Hematopoietic multipotent progenitor cell (in vitro differentiated cells): ENCODE results near the gene PTGDR. TPM values are rescaled to one million over a fixed set of nuclear protein-coding genes. Genes with fewer than 3 reads are reported as not detected.

Source experiments
- DNase-seq, 3 donors: peaks; one replicate each; pipeline ENCODE4 v3.0.0-alpha.2; 2011 to 2015; ENCODE audit warnings: low read depth in 2 of 3, low spot score in 2 of 3
- total RNA-seq: library from RNA; depleted of rRNA; stranded (reverse); fragments of >200 nt; gene quantifications from one replicate; pipeline ENCODE4 v1.2.3, GENCODE V29; 2012

PTGDR gene
- total RNA-seq, 1 donor: 0.27 TPM

DNA sequence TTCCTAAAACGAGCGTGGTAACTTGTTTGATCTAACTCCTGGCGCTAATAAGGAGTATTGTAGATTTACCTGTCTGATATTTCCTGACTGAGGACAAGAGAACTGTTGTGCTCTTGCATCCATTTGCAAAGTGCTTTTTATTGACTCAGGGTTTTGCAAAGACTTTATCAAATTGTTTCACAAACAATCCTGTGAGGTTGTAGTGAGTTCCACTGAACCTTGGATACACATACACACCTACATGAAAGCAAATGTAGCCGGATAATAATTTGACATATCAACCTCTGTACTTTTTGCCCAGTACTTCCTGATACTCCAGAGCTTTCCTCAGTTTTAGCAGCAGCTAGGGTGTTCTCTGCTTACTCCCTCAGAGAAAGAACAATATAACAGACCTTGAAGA lies 39.9 kb downstream of the PTGDR start:
- DNase-seq: no peak

DNA sequence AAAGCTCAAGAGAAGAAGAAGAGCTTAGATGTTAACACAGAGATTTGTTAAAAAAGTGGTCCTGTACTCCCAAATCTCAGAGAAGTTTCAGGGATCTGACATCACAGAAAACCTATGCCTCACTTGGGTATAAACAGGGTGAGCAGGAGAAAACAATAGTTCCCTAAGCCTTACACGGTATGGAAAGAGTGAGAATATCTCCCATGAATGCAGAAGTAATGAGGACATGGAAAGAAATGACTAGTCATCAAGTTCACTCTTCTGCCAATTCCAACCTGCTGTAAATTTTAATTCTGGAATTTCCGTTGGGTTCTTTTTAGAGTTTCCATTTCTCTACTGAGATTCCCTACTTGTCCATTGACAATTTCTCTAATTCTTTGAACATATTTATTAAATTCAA lies 40.4 kb downstream of the PTGDR start:
- DNase-seq: peak in 1 of 3 donors; percentile 21

DNA sequence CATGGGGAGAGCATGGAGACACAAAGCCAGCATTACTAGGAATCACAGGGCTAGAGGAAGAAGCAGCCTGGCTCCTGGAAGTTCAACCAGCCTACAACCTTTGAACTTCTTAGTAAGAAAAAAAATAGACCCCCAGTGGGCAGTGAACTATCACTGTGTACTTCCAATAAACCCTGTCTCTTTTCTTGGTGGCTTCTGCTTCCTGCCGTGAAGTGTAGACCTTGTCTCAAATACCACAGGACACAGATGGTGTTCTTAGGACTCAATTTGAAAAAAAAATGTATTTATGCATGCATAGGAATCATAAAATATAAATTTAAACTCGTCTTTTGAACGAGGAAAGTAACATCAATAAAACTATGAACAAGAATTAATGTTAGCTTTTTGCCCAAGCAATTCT lies 43.0 kb downstream of the PTGDR start:
- DNase-seq: peak in 1 of 3 donors; percentile 83

DNA sequence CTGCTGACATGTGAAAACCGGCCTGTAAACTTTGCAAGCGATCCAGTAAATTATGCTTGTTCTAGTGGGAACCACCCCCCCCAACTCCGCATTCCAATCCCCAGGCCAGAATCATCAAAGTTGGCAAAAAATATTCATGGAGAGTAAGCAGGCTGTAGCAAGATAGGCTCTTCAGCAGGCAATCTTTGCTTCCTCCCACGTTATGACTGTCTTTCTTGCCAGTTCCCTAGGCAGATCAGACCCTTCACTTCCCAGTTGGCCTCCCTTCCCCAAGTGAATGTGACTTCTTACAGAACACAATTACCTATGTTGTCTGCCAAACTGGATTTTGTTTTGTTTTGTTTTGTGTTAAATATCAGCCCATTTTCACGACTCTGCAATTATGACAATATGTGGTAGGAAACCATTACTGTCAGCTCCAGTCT lies 45.4 kb downstream of the PTGDR start:
- no peak for DNase-seq

DNA sequence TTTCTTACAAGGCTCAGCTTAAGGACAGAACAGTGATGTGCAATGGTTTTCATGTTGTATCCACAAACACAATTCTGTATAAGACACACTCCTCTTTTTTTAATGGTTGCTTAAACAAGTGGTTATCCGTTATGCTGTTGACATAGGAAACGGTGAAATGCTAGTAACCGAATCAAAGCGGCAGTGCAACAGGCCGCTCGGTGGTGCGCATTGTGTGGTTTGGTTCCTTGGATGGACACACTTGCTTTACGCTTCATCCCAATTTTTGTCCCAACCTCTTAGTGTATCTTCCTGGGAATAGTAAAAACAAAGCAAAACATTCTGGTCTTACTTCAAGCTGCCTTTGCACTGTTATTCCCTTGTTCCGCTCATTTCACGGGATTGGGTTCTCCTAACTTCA lies 46.0 kb downstream of the PTGDR start:
- peak in 1 of 3 donors; percentile 26 for DNase-seq

DNA sequence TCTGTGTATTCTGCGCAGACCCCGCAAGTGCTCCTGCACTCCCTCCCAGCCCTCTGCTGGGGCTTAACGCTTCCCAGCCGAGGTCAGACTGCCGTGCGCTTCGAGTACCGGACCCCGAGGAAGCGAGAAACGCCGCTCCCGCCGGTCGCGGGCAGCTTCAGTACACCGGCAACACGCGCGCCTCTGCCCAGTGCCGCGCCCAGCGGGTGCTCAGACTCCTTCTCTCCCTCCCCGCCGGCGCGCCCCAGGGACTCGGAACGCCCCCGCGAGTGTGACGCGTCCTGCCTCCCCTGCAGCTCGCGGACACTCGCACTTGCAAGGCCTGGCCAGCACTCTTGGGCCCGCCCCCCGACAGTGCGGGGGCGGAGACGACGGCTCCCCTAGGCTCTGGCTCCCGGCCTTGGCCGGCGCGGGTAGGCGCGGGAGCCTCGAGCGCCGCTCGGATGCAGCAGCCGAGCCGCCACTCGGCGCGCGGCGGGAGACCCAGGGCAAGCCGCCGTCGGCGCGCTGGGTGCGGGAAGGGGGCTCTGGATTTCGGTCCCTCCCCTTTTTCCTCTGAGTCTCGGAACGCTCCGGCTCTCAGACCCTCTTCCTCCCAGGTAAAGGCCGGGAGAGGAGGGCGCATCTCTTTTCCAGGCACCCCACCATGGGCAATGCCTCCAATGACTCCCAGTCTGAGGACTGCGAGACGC lies 46.6 kb downstream of the PTGDR start, which contains the start of gene PTGER2:
TSS of gene PTGER2 (plus strand) at position 410 of the 692 bp plus-strand sequence. CDS start at position 647, 237 bp downstream.
- peak in 2 of 3 donors; percentile 81 to 91 for DNase-seq

DNA sequence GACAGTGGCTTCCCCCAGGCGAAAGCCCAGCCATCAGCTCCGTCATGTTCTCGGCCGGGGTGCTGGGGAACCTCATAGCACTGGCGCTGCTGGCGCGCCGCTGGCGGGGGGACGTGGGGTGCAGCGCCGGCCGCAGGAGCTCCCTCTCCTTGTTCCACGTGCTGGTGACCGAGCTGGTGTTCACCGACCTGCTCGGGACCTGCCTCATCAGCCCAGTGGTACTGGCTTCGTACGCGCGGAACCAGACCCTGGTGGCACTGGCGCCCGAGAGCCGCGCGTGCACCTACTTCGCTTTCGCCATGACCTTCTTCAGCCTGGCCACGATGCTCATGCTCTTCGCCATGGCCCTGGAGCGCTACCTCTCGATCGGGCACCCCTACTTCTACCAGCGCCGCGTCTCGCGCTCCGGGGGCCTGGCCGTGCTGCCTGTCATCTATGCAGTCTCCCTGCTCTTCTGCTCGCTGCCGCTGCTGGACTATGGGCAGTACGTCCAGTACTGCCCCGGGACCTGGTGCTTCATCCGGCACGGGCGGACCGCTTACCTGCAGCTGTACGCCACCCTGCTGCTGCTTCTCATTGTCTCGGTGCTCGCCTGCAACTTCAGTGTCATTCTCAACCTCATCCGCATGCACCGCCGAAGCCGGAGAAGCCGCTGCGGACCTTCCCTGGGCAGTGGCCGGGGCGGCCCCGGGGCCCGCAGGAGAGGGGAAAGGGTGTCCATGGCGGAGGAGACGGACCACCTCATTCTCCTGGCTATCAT lies 47.3 kb downstream of the PTGDR start:
- DNase-seq: peak in 1 of 3 donors; percentile 47

DNA sequence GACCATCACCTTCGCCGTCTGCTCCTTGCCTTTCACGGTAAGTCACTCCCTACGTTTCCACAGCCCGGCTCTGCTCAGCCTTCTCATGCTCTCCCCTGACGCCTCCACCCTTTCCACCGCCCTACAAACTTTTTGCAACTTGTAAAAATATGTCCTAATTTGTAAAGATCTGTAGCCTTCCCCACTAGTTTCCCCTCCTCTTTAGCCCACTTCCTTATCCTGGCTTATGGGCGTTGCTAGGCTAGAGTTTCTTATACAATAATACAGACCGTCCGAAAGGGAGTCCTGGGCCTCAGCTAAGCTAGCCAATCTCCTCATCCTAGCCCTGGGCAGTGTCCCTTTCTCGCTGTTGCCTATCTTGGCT lies 47.8 kb downstream of the PTGDR start:
- DNase-seq: peak in 1 of 3 donors; percentile 54

DNA sequence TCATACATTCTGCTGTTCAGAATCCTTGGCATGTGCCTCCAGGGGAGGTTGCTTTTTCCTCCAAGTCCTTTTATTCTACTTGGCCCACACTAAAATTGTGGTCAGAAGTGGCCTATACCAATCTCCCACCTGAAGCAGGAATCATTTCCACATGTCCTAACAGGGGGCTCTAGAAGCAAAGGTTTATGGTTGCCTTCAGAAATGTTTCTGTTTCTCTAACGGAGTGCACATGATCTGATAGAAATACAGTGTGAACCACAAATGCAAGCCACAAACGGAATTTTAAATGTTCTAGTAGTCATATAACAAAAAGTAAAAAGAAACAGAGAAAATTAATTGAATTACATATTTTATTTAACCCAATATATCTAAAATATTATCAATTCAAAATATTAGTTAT lies 50.6 kb downstream of the PTGDR start:
- peak in 1 of 3 donors; percentile 38 for DNase-seq

DNA sequence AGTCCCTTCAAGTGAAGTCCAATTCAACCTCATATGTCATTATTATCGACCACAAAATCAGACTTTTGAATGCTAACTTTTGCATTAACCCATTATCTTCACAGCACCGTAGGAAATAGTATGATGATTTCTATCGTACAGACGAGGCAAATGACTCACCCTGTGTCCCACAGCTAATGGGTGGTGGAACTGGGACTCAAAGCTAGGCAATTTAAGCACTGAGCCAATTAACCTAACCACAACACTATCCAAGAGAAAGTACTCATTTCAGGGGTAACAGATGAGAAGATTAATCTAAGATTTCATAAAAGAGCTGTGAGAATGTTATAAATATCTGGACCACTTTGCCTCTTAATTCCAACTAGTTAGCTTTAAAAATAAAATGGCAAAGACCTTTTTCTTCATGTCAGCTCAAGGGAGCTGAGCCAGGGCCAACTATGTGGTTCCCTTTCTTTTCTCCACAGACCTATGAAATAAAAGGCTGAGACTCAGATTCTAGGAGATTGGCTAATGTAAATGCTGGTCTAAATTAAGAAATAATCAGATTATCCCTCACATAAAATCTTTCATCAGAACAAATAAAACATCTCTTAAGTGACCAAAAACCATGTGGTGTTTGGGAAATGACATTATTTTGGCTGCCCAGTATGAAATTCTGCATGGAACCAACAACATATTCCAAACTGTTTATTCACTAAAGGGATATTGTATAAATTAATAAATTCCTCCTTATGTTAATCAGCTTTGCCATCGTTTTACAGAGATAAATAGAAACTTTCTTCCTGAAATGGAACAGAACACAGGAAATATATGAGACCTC lies 51.5 kb downstream of the PTGDR start:
- DNase-seq: no peak

DNA sequence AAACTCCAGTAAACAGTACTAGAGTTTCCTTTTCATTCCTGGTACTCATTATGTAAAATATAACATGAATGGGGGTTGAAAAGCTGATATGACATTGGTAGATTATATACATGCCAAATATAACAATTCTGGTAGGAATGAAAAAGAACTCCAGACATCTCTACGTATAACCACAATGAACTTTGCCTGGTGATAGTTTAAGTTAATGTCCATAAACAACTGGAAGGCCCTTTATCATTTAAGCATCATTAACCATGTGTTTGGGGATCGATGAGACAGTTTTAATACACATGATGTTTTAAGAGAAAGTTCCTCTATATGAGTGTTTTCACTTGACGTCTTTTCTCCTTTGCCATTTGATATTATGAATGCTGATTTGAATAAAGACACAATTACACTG lies 52.4 kb downstream of the PTGDR start:
- DNase-seq: no peak

DNA sequence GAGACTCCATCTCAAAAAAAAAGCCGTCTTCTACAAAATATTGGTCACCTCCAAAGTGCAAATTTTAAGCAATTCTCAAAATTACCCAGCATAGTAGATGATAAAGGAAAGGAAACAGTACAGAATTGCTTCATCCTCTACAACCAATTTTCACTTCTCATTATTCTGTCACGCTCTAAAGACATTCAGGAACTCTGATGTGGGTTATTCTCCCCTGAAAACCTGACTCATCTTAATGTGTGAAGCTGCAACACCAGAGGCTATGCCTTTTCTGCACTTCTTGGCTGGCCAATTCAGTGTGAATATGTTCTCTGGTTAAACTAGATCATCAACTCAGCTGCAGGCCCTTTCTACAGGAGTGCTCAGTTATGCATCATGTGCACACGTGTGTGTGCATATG lies 57.6 kb downstream of the PTGDR start:
- peak in 1 of 3 donors; percentile 58 for DNase-seq

DNA sequence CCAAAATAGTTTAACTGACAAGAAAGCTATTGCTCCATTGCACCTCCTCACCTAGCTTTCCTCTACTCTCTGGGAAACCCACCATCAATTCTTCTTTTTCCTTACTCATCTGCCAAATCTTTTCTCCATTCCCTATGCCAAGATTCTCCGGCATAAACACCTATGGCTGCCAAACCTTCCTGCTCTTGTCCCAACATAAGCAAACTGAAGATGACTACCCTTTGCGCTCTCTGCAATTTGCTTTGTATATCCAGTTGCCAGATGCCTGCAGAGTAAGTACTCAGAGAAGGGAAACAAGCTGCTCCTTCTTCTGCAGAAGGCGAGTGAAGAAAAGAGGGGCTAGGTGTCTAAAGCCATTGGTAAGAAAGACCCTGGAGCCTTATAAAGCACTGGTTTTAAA lies 58.1 kb downstream of the PTGDR start:
- no peak for DNase-seq

Other genes with a start within 250 kb of the PTGDR start
- 1.1 TPM for gene NID2, start 198.6 kb upstream of the PTGDR start, total RNA-seq
- gene PTGER2, start 46.6 kb downstream of the PTGDR start, total RNA-seq: 43.6 TPM